Esophagus muscularis mucosa (tissue), 3 donors: ENCODE results near the gene ADAMTS6.
"Not testable (repeated sequence)": the region's sequence is repeated elsewhere in the genome, so short reads cannot be mapped to it uniquely, and the experiment has no call there.

Experiments
- POLR2A ChIP-seq: fragments of 450-650 bp; IDR thresholded peaks from one replicate; pipeline ENCODE4 v1.6.1; 2017; ENCODE audit warnings: antibody characterized with exemption, moderate library complexity, mild to moderate bottlenecking, low read depth
- TF ChIP-seq, protein P1 (sequence below), 3 experiments: fragments of 200-600 bp in 2 of 3; fragments of 450-650 bp in 1 of 3; sonication (generic) in 2 of 3; IDR thresholded peaks; one replicate each; pipeline ENCODE4 v1.5.1; 2017 to 2019; ENCODE audit warnings: antibody characterized with exemption in 3 of 3, mild to moderate bottlenecking in 2 of 3, moderate library complexity in 1 of 3

DNA sequence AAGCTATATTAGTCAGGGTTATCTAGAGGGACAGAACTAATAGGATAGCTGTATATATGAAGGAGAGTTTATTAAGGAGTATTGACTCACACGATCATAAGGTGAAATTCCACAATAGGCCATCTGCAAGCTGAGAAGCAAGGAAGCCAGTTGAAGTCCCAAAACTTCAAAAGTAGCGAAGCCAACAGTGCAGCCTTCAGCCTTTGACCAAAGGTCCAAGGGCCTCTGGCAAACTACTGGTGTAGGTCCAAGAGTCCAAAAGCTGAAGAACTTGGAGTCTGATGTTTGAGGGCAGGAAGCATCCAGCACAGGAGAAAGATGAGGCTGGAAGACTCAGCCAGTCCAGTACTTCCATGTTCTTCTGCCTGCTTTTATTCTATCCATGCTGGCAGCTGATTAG, 5.1 kb upstream of the ADAMTS6 start:
- TF ChIP-seq, protein P1, sequence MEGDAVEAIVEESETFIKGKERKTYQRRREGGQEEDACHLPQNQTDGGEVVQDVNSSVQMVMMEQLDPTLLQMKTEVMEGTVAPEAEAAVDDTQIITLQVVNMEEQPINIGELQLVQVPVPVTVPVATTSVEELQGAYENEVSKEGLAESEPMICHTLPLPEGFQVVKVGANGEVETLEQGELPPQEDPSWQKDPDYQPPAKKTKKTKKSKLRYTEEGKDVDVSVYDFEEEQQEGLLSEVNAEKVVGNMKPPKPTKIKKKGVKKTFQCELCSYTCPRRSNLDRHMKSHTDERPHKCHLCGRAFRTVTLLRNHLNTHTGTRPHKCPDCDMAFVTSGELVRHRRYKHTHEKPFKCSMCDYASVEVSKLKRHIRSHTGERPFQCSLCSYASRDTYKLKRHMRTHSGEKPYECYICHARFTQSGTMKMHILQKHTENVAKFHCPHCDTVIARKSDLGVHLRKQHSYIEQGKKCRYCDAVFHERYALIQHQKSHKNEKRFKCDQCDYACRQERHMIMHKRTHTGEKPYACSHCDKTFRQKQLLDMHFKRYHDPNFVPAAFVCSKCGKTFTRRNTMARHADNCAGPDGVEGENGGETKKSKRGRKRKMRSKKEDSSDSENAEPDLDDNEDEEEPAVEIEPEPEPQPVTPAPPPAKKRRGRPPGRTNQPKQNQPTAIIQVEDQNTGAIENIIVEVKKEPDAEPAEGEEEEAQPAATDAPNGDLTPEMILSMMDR (IDR thresholded peaks at IDR 0.05), result not testable (repeated sequence)
- TF ChIP-seq POLR2A, result not testable (repeated sequence)
